ENCODE results near the gene ENTPD2.

- TF ChIP-seq POLR2A (IDR thresholded peaks at IDR 0.05; ENCODE audit: borderline replicate concordance, extremely low read depth, insufficient read depth, insufficient read length) (no peak), YY1 (IDR thresholded peaks at IDR 0.05; ENCODE audit: extremely low read depth, insufficient replicate concordance, low read depth, low read length) (no peak), ZNF274 (IDR thresholded peaks at IDR 0.05; ENCODE audit: low read depth, low read length) (no peak), CTCF (IDR thresholded peaks at IDR 0.05 in 2 of 3, conservative IDR thresholded peaks at IDR 0.05 in 1 of 3; ENCODE audit: borderline replicate concordance in 1 of 3, insufficient read depth in 1 of 3, low read depth in 2 of 3, low read length in 2 of 3) (no peak), POLR2AphosphoS5 (IDR thresholded peaks at IDR 0.05; ENCODE audit: low read depth, low read length) (no peak), CEBPB (IDR thresholded peaks at IDR 0.05; ENCODE audit: low read depth) (no peak), MAX (IDR thresholded peaks at IDR 0.05) (no peak)
Measured at GRCh38 chr9:137054932-137055384, 1.1 kb upstream of the ENTPD2 start.

All from HCT116 (cell line).